Cortex of kidney (tissue), 1 donor: Measurements from ENCODE around the gene DPM2.
A peak's percentile ranks its signal among the peaks of the same experiment; 100 is the strongest.

Experiments
- DNase-seq: peaks from one replicate; lab custom pipeline; 2025; lab: John Stamatoyannopoulos, UW

DPM2 gene

GRCh38 chr9:127918183-127919107 lies 19.2 kb downstream of the DPM2 start:
- no peak for DNase-seq

- no peak for DNase-seq
Observed at GRCh38 chr9:127917603-127918002, 20.1 kb downstream of the DPM2 start.

GRCh38 chr9:127916720-127917581 lies 20.7 kb downstream of the DPM2 start, which contains the start of gene ST6GALNAC4:
Gene ST6GALNAC4 (minus strand): TSS chr9:127917041. CDS start chr9:127916419, 622 bp downstream.
- peak; percentile 42 for DNase-seq

GRCh38 chr9:127915801-127916719 lies 21.6 kb downstream of the DPM2 start:
- DNase-seq: no peak

- no peak for DNase-seq
Observed at GRCh38 chr9:127915325-127915752, 22.3 kb downstream of the DPM2 start.

GRCh38 chr9:127913682-127914081 lies 24.0 kb downstream of the DPM2 start:
- DNase-seq: no peak

GRCh38 chr9:127912882-127913281 lies 24.8 kb downstream of the DPM2 start:
- no peak for DNase-seq

- DNase-seq: no peak
Observed at GRCh38 chr9:127912296-127912695, 25.4 kb downstream of the DPM2 start.

- DNase-seq: no peak
Observed at GRCh38 chr9:127910613-127911205, 26.9 kb downstream of the DPM2 start.

GRCh38 chr9:127909839-127910273 lies 27.8 kb downstream of the DPM2 start:
- DNase-seq: no peak

- no peak for DNase-seq
Observed at GRCh38 chr9:127908660-127908926, 29.1 kb downstream of the DPM2 start.

- no peak for DNase-seq
Observed at GRCh38 chr9:127907867-127908659, 29.6 kb downstream of the DPM2 start.

- DNase-seq: no peak
Observed at GRCh38 chr9:127905788-127906191, 31.9 kb downstream of the DPM2 start.

GRCh38 chr9:127905004-127905728 lies 32.5 kb downstream of the DPM2 start:
- DNase-seq: no peak

- DNase-seq: no peak
Observed at GRCh38 chr9:127904561-127905003, 33.1 kb downstream of the DPM2 start.

GRCh38 chr9:127903557-127904475 lies 33.8 kb downstream of the DPM2 start:
- no peak for DNase-seq

- DNase-seq: no peak
Observed at GRCh38 chr9:127899128-127899943, 38.3 kb downstream of the DPM2 start, which contains the start of gene ST6GALNAC6. Gene ST6GALNAC6 (minus strand): TSS chr9:127899603. CDS start chr9:127897981, 1,622 bp downstream.
